IMR-90 (cell line): Measurements from ENCODE around the gene CUL1. TPM values are rescaled to one million over a fixed set of nuclear protein-coding genes. Genes with fewer than 3 reads are reported as not detected.

Source experiments
- ATAC-seq: fragments of 200-7000 bp; cut with Tn5 transposase; 2 replicates; pipeline ENCODE4 v1.9.1; 2020; ENCODE audit warnings: low read depth, mild to moderate bottlenecking, moderate library complexity
- BruUV-seq: library from RNA; stranded (reverse); fragments of 400-500 nt; replicated peaks from 2 replicates; lab custom pipeline; 2021; lab: Mats Ljungman, UMichigan
- CTCF ChIA-PET: fragments of 300-600 bp; formaldehyde crosslinking; extraction: SDS; loops from one replicate; lab custom pipeline; 2021; ENCODE audit warnings: antibody characterized with exemption; lab: Yijun Ruan, JAX
- POLR2A ChIA-PET: fragments of 300-600 bp; sonication (Branson Sonifier 250); formaldehyde crosslinking; loops from one replicate; lab custom pipeline; 2022; ENCODE audit warnings: antibody characterized with exemption; ENCODE audit not compliant: unreplicated experiment; lab: Charles Lee
- DNase-seq: peaks from one replicate; pipeline ENCODE4 v3.0.0; 2013
- H2AFZ ChIP-seq: replicated peaks from 2 replicates; pipeline ENCODE3; 2013; ENCODE audit warnings: low read length, mild to moderate bottlenecking; ENCODE audit not compliant: poor library complexity
- H2AK5ac ChIP-seq: 2 replicates; pipeline ENCODE4 v1.6.1; 2013; ENCODE audit warnings: low read depth, low read length, inconsistent platforms
- H2AK9ac ChIP-seq: replicated peaks from 2 replicates; pipeline ENCODE3; 2013; ENCODE audit warnings: mild to moderate bottlenecking, low read depth, low read length, moderate library complexity; ENCODE audit not compliant: poor library complexity
- H2BK120ac ChIP-seq: 2 replicates; pipeline ENCODE4 v1.6.1; 2013; ENCODE audit warnings: low read depth, low read length, inconsistent platforms
- H2BK15ac ChIP-seq: 3 replicates; pipeline ENCODE4 v1.6.1; 2013; ENCODE audit warnings: low read depth, low read length, inconsistent platforms
- H2BK20ac ChIP-seq: 2 replicates; pipeline ENCODE4 v1.6.1; 2013; ENCODE audit warnings: low read depth, mild to moderate bottlenecking, inconsistent platforms, low read length, moderate library complexity
- H2BK5ac ChIP-seq: 2 replicates; pipeline ENCODE4 v1.6.1; 2013; ENCODE audit warnings: mild to moderate bottlenecking, low read depth, low read length, inconsistent platforms; ENCODE audit not compliant: poor library complexity, severe bottlenecking
- H3K14ac ChIP-seq: replicated peaks from 2 replicates; pipeline ENCODE4 v1.6.1; 2013; ENCODE audit warnings: low read depth, low read length, inconsistent platforms
- H3K18ac ChIP-seq: 2 replicates; pipeline ENCODE4 v1.6.1; 2013; ENCODE audit warnings: low read depth, low read length, control low read depth
- H3K23ac ChIP-seq: 2 replicates; pipeline ENCODE4 v1.6.1; 2013; ENCODE audit warnings: low read depth, low read length, inconsistent platforms
- H3K27ac ChIP-seq: 2 replicates; pipeline ENCODE4 v1.5.1; 2013; ENCODE audit warnings: mild to moderate bottlenecking, control low read depth, low read length; ENCODE audit not compliant: insufficient read depth
- H3K27me3 ChIP-seq: 2 replicates; pipeline ENCODE4 v1.6.1; 2013; ENCODE audit warnings: low read length; ENCODE audit not compliant: control insufficient read depth, insufficient read depth
- H3K36me3 ChIP-seq: 2 replicates; pipeline ENCODE4 v1.6.1; 2013; ENCODE audit warnings: low read length, mixed read lengths; ENCODE audit not compliant: control insufficient read depth, insufficient read depth
- H3K4ac ChIP-seq: 2 replicates; pipeline ENCODE4 v1.6.1; 2013; ENCODE audit warnings: low read depth, low read length, inconsistent platforms
- H3K4me1 ChIP-seq: 2 replicates; pipeline ENCODE4 v1.6.1; 2013; ENCODE audit warnings: low read length, mixed read lengths; ENCODE audit not compliant: control insufficient read depth, insufficient read depth
- H3K4me2 ChIP-seq: 2 replicates; pipeline ENCODE4 v1.6.1; 2013; ENCODE audit warnings: low read depth, mild to moderate bottlenecking, control low read depth, low read length, moderate library complexity
- H3K4me3 ChIP-seq: 2 replicates; pipeline ENCODE4 v1.5.1; 2013; ENCODE audit warnings: low read depth, mild to moderate bottlenecking, control low read depth, low read length, moderate library complexity; ENCODE audit not compliant: insufficient read depth
- H3K56ac ChIP-seq: 2 replicates; pipeline ENCODE4 v1.6.1; 2013; ENCODE audit warnings: low read length, inconsistent platforms; ENCODE audit not compliant: insufficient read depth; ENCODE audit errors: extremely low read depth
- H3K79me1 ChIP-seq, 2 experiments: 2 replicates each; pipeline ENCODE4 v1.6.1; 2013; ENCODE audit warnings: low read length in 2 of 2, inconsistent platforms in 1 of 2, low read depth in 1 of 2
- H3K9ac ChIP-seq: 2 replicates; pipeline ENCODE4 v1.6.1; 2013; ENCODE audit warnings: low read depth, low read length, control low read depth
- H3K9me1 ChIP-seq: 2 replicates; pipeline ENCODE4 v1.6.1; 2013; ENCODE audit warnings: low read length, inconsistent platforms; ENCODE audit not compliant: insufficient read depth
- H3K9me3 ChIP-seq: 2 replicates; pipeline ENCODE4 v1.6.1; 2013; ENCODE audit warnings: low read length; ENCODE audit not compliant: control insufficient read depth, insufficient read depth
- H4K20me1 ChIP-seq: 2 replicates; pipeline ENCODE4 v1.6.1; 2013; ENCODE audit warnings: low read length, inconsistent platforms; ENCODE audit not compliant: insufficient read depth
- H4K5ac ChIP-seq: 2 replicates; pipeline ENCODE4 v1.6.1; 2013; ENCODE audit warnings: mild to moderate bottlenecking, low read depth, low read length, control low read depth
- H4K8ac ChIP-seq, 2 experiments: 2 replicates each; pipeline ENCODE4 v1.6.1; 2013; ENCODE audit warnings: low read depth in 2 of 2, low read length in 2 of 2, control low read depth in 1 of 2, inconsistent platforms in 1 of 2
- H4K91ac ChIP-seq: 2 replicates; pipeline ENCODE4 v1.6.1; 2013; ENCODE audit warnings: low read depth, low read length, inconsistent platforms; ENCODE audit not compliant: insufficient read depth
- CEBPB ChIP-seq: IDR thresholded peaks from 2 replicates; pipeline ENCODE4 v1.6.1; 2012; ENCODE audit warnings: low read depth, low read length, improper control_type of control experiment
- CHD1 ChIP-seq: IDR thresholded peaks from 2 replicates; pipeline ENCODE4 v1.6.1; 2012; ENCODE audit warnings: low read depth, low read length, improper control_type of control experiment
- MAZ ChIP-seq: IDR thresholded peaks from 2 replicates; pipeline ENCODE4 v1.6.1; 2012; ENCODE audit warnings: low read depth, mild to moderate bottlenecking, low read length, improper control_type of control experiment, moderate library complexity, borderline replicate concordance
- MXI1 ChIP-seq: IDR thresholded peaks from 2 replicates; pipeline ENCODE4 v1.6.1; 2012; ENCODE audit warnings: low read depth, mild to moderate bottlenecking, low read length, moderate library complexity, borderline replicate concordance
- POLR2A ChIP-seq: IDR thresholded peaks from 2 replicates; pipeline ENCODE4 v1.6.1; 2012; ENCODE audit warnings: mild to moderate bottlenecking, low read depth, low read length
- WGBS, 2 experiments: methylation state at CpG; one replicate each; pipeline versions ENCODE4 v1.1.5 to v1.1.7; 2013; ENCODE audit warnings: missing lambda C conversion rate in 2 of 2; ENCODE audit not compliant: insufficient read length in 1 of 2; ENCODE audit errors: extremely low coverage in 2 of 2; 5-methylcytosine and 5-hydroxymethylcytosine counted together
- dilution Hi-C: fragments of 300-500 bp; cut with HindIII; formaldehyde crosslinking; loops from one replicate; pipeline ENCODE4 v1.14.3; 2018; ENCODE audit warnings: low sequenced_read_pairs; ENCODE audit not compliant: unreplicated experiment
- in situ Hi-C: fragments of 300-500 bp; cut with MboI; formaldehyde crosslinking; loops from 3 replicates; pipeline ENCODE4 v1.14.3; 2019; ENCODE audit warnings: low sequenced_read_pairs, inconsistent platforms, mixed read lengths
- intact Hi-C: fragments of 100-400 bp; cut with micrococcal nuclease; formaldehyde crosslinking; loops from 2 replicates; pipeline ENCODE4 v1.10.0; 2022
- polyA plus RNA-seq, 3 experiments: library from polyadenylated mRNA; depleted of rRNA; stranded (reverse); fragments of >200 nt; gene quantifications; 2 replicates each; pipeline ENCODE4 v1.2.3, GENCODE V29; 2012; ENCODE audit warnings: low replicate concordance in 1 of 3
- total RNA-seq: library from RNA; depleted of rRNA; stranded (reverse); fragments of >200 nt; gene quantifications from 2 replicates; pipeline ENCODE4 v1.2.3, GENCODE V29; 2012

The CUL1 gene
- total and polyA plus RNA-seq, 2 of the 4 experiments (the other 2 are of a cell fraction) = 44.0 to 46.2 TPM

GRCh38 chr7:148787571-148788295 is 89.0 kb downstream of the CUL1 start:
- Histone ChIP-seq H3K27me3 (no peaks in the 10 kb centered on the region), H2BK20ac (no peak overlapping the region), H3K79me1 (peaks cover 10 to 13% of the 10 kb centered on the region in 2 experiments; a peak in 3 of 4 replicates), H2AFZ (no peak overlapping the region), H3K9ac (no peak overlapping the region), H3K18ac (no peak overlapping the region), H2AK9ac (no peak overlapping the region), H3K36me3 (peaks cover 51% of the 10 kb centered on the region), H3K4me2 (no peak overlapping the region), H3K4me3 (no peak overlapping the region), H4K20me1 (no peaks in the 10 kb centered on the region), H4K5ac (no peak overlapping the region), H3K23ac (no peak overlapping the region), H3K14ac (no peak overlapping the region), H4K8ac (no peak overlapping the region), H3K4me1 (no peaks in the 10 kb centered on the region), H2BK120ac (no peak overlapping the region), H3K4ac (no peak overlapping the region), H3K27ac (no peak overlapping the region), H2BK15ac (no peak overlapping the region), H4K91ac (no peak overlapping the region), H3K56ac (no peak overlapping the region), H3K9me3 (no peaks in the 10 kb centered on the region), H2AK5ac (no peak overlapping the region), H2BK5ac (no peak overlapping the region), H3K9me1 (no peaks in the 10 kb centered on the region)
- intact Hi-C loops = no loop called here
- POLR2A ChIA-PET = interaction anchor here (0.6 kb wide), 1 partner anchor 40 kb away, joined by 3 read pairs; no protein-coding TSS in a partner anchor
- 100% methylated on average over 2 of the region's 14 CpGs; no CpG with 5 or more reads in 1 of the 2 experiments for WGBS, 2 experiments
- dilution Hi-C loops = no loop called here
- no peak for DNase-seq
- ATAC-seq = no peak
- CTCF ChIA-PET = interaction anchor here (1.0 kb wide), 1 partner anchor 9 kb away, joined by 3 read pairs; no protein-coding TSS in a partner anchor
- TF ChIP-seq CEBPB = no peak
- TF ChIP-seq MAZ = no peak
- no peak for TF ChIP-seq POLR2A
- no peak for TF ChIP-seq CHD1
- no peak for TF ChIP-seq MXI1
- in situ Hi-C loops = no loop called here
- no TSS peak for BruUV-seq
